Epithelial cell of proximal tubule (primary cell): ENCODE data around the gene TCEAL9. TPM values are rescaled to one million over a fixed set of nuclear protein-coding genes. Genes with fewer than 3 reads are reported as not detected.
A peak's percentile ranks its signal among the peaks of the same experiment; 100 is the strongest.
"Not testable (repeated sequence)": the region's sequence is repeated elsewhere in the genome, so short reads cannot be mapped to it uniquely, and the experiment has no call there.

Source experiments
- DNase-seq: peaks from one replicate; pipeline ENCODE4 v3.0.0-alpha.2; 2011; ENCODE audit warnings: low read depth
- H3K4me3 ChIP-seq: 2 replicates; pipeline ENCODE4 v1.5.1; 2011; ENCODE audit warnings: low read depth, mild to moderate bottlenecking, low read length
- total RNA-seq: library from RNA; depleted of rRNA; stranded (reverse); fragments of >200 nt; gene quantifications from 2 replicates; pipeline ENCODE4 v1.2.3, GENCODE V29; 2015
- TF ChIP-seq, protein P1 (sequence below): conservative IDR thresholded peaks from 2 replicates; pipeline ENCODE4 v1.5.1; 2012; ENCODE audit warnings: low read depth, mild to moderate bottlenecking, low read length

Gene TCEAL9
- total RNA-seq, 1 donor from 2014 or later: 161 TPM

DNA sequence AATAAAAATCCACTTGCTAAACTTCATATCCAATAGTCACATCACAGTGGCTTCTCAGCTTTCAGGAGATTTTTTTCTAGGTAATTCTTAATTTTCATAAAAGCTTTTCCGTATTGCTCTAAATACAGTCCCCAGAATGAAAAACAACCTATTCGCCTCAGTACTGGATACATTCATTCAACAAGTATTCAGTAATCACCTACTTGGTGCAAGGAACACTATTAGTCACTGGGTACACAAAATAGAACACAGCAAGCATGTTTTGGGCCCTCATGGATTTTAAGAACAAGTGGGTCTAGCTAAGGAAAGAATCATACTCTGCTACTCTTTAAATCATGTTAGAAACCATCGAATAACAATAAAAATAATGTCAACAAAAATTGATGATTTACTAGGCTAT, 17.3 kb downstream of the TCEAL9 start:
- no peak overlapping the region for H3K4me3 ChIP-seq
- DNase-seq: no peak
- TF ChIP-seq, protein P1, sequence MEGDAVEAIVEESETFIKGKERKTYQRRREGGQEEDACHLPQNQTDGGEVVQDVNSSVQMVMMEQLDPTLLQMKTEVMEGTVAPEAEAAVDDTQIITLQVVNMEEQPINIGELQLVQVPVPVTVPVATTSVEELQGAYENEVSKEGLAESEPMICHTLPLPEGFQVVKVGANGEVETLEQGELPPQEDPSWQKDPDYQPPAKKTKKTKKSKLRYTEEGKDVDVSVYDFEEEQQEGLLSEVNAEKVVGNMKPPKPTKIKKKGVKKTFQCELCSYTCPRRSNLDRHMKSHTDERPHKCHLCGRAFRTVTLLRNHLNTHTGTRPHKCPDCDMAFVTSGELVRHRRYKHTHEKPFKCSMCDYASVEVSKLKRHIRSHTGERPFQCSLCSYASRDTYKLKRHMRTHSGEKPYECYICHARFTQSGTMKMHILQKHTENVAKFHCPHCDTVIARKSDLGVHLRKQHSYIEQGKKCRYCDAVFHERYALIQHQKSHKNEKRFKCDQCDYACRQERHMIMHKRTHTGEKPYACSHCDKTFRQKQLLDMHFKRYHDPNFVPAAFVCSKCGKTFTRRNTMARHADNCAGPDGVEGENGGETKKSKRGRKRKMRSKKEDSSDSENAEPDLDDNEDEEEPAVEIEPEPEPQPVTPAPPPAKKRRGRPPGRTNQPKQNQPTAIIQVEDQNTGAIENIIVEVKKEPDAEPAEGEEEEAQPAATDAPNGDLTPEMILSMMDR: no peak

DNA sequence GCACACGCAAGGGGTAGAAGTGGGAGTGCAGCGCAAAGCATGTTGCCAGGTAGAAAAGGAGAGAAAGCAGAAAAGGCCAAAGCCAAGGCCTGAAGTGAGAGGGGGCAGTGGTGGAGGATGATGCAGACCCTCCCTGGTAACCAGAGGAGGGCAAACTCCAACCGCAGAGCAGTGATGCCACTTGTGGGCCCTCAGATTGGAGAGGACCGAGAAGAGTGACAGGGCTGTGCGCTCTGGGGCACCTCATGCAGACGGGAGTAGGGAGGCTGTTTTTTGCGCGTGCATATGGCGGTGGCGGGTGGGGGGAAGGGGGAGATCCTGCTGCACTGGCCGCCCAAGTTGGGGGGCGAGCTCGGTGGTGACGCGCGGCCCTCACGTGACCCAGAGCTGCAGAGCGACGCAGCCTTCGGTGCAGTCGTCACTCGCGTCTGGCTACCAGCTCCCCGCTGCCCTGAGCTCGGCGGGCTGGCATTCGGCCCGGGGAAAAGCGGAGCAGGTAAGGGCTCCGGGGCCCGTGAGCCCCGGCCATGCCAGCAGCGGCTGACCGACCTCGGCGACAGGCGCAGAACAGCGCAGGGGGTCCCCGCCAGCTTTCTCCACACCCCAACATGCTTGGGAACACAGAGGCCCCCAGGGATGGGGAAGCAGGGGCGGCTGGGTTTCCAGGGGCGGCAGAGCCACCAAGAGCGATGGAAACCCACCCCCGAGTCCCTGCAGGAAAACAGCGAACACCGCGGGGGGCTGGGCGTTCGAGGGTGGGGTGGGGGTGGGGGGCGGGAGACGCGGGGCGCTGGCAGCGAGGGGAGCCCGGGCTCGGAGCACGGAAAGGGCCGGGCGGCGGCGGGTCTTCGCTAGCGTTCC, 20.0 kb downstream of the TCEAL9 start, which contains the start of gene BEX3:
TSS of gene BEX3 (plus strand) at position 421 of the 861 bp plus-strand sequence. CDS start 984 bp downstream, outside the sequence.
- H3K4me3 ChIP-seq: peak within 1 kb of the TSS; percentile 66
- TF ChIP-seq, protein P1: no peak
- no peak for DNase-seq

DNA sequence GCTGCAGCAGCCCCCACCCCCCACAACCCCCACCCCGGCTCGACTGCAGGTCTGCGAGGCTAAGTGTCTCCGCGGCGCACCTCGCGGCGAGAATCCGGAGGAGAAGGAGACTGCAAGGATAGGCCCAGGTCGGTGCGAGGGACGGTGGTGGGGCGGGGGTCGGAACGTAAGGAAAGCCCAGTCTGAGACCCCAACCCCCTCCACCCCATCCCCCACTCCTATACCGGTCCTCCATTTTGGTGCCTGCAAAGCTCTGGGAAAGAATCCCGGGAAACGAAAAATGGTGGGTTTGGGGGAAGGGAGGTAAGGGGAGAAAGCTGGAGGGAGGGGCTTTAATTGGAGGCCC, 20.6 kb downstream of the TCEAL9 start:
- no peak for DNase-seq
- H3K4me3 ChIP-seq: peak overlapping the region; percentile 66
- TF ChIP-seq, protein P1: no peak

DNA sequence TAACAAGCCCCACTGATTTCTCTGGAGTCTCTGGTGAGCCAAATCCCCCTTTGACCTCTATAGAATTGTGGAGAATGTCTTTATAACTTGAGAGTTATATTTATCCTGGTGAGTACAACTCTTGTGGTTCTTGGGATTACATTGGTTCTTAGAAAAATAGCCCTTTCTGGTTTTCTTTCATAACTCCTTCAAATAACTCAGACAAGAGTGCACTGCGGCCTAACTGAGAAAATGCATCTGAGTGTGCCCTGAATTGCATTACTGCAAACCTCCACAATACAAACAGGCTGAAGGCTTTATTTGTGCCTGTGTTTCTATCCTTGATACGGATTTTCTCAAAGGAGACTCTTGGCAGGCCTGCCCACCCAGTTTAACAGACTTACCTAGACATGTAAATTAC, 22.7 kb downstream of the TCEAL9 start:
- DNase-seq: no peak
- TF ChIP-seq, protein P1: no peak
- H3K4me3 ChIP-seq: no peak overlapping the region

DNA sequence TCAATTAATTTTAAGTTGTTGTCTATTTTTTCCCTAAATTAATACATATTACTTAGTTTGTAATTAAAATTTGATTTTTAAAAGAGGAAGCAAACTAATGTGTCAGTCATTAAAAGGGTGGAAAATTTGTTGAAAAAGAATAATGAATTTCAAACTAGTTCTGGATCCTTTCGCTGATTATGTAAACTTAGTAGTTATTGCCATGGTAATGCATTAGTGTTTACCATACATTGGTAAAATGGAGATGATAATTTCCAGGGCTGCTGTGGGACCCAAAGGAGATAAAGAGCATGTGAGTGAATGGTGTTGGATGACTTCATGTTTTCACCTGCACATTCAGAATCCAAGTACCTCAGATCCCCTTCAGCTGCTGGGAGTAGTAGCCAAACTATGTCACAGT, 26.6 kb downstream of the TCEAL9 start:
- TF ChIP-seq, protein P1: no peak
- no peak for DNase-seq
- H3K4me3 ChIP-seq: no peak overlapping the region

DNA sequence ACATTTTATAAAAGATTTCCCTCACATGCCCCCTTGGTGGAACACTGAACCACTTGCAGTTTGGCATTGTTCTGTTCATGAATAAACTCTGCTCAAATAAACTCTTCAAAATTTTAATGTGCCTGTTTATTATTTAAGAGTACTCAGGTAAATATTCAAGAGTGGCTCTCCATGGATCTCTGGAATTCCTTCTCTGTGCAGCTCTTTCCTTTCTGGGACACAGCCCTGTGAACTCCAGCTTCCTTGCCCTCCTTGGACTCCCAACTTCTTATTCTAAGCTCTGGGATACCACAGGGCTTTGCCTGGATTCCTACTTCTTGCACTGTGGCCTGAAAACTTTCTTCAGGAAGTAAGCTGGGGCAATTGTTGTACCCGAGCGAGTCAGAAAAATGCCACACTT, 28.4 kb downstream of the TCEAL9 start:
- no peak for DNase-seq
- no peak overlapping the region for H3K4me3 ChIP-seq
- TF ChIP-seq, protein P1: no peak

DNA sequence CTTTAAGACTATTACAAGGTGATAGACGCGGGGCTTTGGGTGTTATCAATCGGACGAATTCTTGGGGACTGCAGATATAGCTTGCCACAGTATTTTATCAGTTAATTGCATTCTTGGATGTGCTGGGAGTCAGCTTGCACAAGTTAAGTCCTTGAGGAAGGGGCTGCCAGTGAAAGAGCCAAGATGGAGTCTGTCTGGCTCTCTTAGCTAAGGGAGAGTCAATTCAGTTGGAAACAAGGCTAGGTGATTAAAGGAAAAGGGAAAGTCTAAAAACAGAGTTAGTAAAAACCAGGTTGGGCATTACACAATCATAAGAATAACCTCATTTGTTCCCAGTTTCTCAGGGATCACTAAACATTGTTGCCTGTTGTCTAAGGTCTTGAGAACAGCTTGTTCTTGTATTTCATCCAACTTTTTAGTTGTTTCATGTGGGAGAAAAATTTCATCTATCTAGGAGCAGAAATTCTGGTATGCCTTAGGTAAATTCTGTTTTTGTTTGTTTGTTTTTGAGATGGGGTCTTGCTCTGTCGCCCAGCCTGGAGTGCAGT, 29.1 kb downstream of the TCEAL9 start:
- H3K4me3 ChIP-seq, DNase-seq: not testable (repeated sequence)
